B cell (primary cell): ENCODE data around the gene TOP2A.

Experiments
- EZH2 ChIP-seq: IDR thresholded peaks from 2 replicates; pipeline ENCODE4 v1.6.1; 2012; ENCODE audit warnings: borderline replicate concordance, low read depth, mild to moderate bottlenecking, moderate library complexity, low read length; ENCODE audit not compliant: insufficient read depth, poor library complexity, severe bottlenecking
- TF ChIP-seq, protein P1 (sequence below): fragments of 200-600 bp; IDR thresholded peaks from one replicate; pipeline ENCODE4 v1.8.0; 2022; ENCODE audit warnings: antibody characterized with exemption, mild to moderate bottlenecking

DNA sequence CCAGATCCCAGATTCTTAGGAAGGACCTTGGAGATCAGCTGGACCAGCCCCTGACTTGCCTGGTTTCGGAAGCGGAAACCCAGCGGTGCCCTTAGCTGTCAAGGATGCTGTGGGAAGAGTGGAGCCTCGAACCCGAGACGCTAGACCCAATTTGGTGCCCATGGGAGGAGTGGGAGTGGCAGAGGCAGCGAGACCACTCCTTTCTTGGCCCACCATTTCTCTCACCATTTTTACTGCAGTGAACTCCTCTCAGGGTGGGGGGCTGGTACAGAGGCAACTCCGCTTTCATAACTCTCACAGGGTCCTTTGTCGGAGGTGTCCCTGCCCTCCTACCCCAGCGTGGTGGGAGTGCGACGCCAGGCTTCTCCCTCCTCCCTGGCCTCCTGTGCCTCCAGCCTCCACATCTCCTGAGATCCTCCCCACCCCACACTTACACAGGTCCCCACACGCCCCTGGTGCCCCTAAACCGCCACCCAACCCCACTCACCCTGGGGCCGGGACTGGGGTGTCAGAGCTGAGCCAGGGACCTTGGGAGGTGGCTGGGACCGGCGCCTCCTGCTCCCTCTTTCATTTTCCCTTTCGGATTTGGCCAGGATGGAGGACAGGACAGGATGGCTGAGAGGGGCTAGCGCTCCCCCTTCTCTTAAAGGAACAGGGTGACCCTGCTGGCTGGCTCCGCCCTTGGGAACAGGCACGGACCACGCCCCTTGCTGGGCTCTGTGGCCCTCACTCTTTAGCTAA lies 53.4 kb downstream of the TOP2A start, which contains the start of gene GJD3:
- TF ChIP-seq, protein P1, sequence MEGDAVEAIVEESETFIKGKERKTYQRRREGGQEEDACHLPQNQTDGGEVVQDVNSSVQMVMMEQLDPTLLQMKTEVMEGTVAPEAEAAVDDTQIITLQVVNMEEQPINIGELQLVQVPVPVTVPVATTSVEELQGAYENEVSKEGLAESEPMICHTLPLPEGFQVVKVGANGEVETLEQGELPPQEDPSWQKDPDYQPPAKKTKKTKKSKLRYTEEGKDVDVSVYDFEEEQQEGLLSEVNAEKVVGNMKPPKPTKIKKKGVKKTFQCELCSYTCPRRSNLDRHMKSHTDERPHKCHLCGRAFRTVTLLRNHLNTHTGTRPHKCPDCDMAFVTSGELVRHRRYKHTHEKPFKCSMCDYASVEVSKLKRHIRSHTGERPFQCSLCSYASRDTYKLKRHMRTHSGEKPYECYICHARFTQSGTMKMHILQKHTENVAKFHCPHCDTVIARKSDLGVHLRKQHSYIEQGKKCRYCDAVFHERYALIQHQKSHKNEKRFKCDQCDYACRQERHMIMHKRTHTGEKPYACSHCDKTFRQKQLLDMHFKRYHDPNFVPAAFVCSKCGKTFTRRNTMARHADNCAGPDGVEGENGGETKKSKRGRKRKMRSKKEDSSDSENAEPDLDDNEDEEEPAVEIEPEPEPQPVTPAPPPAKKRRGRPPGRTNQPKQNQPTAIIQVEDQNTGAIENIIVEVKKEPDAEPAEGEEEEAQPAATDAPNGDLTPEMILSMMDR = no peak
- TF ChIP-seq EZH2 = no peak
